ENCODE data around the gene DAGLA.
A peak's percentile ranks its signal among the peaks of the same experiment; 100 is the strongest.
"Not testable (repeated sequence)": the region's sequence is repeated elsewhere in the genome, so short reads cannot be mapped to it uniquely, and the experiment has no call there.

DAGLA gene

GRCh38 chr11:61679893-61680621 lies at the start of gene DAGLA:
DAGLA (plus strand) TSS chr11:61680391; CDS start chr11:61720156, 39,765 bp downstream.
- DNase-seq (ENCODE audit: low read depth): peak; percentile 64

DNA sequence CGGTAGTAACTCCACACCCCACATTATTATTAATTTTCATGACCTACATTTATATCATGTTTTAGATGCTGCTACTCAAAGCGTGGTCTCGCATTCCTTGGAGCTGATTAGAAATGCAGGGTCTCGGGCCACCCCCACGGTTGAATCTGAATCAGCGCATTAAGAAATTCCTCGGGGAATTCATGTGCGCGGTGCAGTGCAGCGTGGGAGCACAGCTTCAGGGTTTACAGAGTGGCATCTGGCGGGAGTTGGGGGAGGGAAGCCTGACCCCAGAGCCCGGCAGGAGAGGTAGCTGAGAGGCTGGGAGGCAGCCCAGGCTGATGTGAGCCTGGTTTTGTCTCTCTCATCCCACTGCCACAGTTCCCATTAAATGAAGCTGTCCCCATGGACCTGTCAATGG lies 48.1 kb upstream of the DAGLA start:
- no peak for DNase-seq (ENCODE audit: low read depth)

DNA sequence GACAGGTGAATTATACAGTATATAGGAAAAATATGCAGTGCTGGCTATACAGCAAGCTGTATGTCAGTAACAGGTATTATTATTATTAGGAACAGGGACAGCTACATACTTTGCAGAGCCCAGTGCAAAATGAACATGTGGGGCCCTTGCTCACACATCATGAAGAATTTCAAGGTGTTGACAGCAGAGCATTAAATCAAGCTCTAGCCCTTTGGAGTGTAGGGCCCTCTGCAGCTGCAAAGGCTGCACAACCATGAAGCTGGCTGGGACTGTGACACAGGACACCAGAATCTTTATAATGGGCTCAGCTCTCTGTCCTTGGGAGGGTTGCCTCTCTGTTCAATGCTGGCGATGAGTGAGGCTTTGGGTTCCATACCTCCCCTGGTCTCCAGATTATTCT lies 44.9 kb upstream of the DAGLA start:
- no peak for DNase-seq (ENCODE audit: low read depth)

- DNase-seq (ENCODE audit: low read depth): no peak
These were observed 44.4 kb upstream of the DAGLA start for GRCh38 chr11:61635787-61636186.

DNA sequence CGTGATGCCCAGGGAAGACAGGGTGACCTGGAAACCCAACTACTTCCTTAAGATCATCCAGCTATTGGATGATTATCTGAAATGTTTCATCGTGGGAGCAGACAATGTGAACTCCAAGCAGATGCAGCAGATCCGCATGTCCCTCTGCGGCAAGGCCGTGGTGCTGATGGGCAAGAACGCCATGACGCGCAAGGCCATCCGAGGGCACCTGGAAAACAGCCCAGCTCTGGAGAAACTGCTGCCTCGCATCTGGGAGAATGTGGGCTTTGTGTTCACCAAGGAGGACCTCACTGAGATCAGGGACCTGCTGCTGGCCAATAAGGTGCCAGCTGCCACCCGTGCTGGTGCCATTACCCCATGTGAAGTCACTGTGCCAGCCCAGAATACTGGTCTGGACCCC lies 43.5 kb upstream of the DAGLA start:
- no peak for DNase-seq (ENCODE audit: low read depth)

DNA sequence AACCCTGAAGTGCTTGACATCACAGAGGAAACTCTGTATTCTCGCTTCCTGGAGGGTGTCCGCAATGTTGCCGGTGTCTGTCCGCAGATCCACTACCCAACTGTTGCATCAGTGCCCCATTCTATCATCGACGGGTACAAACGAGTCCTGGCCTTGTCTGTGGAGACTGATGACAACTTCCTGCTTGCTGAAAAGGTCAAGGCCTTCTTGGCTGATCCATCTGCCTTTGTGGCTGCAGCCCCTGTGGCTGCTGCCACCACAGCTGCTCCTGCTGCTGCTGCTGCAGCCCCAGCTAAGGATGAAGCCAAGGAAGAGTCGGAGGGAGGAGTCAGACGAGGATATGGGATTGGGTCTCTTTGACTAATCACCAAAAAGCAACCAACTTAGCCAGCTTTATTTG lies 42.9 kb upstream of the DAGLA start:
- DNase-seq (ENCODE audit: low read depth): no peak

- peak; percentile 31 for DNase-seq (ENCODE audit: low read depth)
These were observed 40.3 kb upstream of the DAGLA start for GRCh38 chr11:61639816-61640443.

- no peak for DNase-seq (ENCODE audit: low read depth)
These were observed 38.0 kb upstream of the DAGLA start for GRCh38 chr11:61642162-61642561.

- peak; percentile 20 for DNase-seq (ENCODE audit: low read depth)
These were observed 34.9 kb upstream of the DAGLA start for GRCh38 chr11:61645179-61645868.

DNA sequence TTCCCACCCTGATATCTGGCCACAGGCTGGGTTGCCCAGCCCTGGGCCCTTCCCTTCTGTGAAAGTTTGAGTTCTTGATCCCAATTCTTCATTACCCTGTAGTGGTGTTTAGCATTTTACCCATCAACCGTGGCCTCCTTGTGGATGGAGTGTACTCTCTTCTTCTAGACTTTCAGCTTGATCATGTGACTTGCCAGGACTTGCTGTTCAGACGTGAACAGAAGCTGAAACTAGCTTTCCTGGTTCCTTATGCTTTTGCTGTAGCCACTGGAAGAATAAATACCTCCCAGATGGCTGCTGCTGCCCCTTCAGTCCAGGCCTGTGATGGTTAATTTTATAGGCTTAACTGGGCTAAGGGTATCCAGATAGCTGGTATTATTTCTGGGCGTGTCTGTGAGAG lies 32.7 kb upstream of the DAGLA start:
- DNase-seq (ENCODE audit: low read depth): no peak

DNA sequence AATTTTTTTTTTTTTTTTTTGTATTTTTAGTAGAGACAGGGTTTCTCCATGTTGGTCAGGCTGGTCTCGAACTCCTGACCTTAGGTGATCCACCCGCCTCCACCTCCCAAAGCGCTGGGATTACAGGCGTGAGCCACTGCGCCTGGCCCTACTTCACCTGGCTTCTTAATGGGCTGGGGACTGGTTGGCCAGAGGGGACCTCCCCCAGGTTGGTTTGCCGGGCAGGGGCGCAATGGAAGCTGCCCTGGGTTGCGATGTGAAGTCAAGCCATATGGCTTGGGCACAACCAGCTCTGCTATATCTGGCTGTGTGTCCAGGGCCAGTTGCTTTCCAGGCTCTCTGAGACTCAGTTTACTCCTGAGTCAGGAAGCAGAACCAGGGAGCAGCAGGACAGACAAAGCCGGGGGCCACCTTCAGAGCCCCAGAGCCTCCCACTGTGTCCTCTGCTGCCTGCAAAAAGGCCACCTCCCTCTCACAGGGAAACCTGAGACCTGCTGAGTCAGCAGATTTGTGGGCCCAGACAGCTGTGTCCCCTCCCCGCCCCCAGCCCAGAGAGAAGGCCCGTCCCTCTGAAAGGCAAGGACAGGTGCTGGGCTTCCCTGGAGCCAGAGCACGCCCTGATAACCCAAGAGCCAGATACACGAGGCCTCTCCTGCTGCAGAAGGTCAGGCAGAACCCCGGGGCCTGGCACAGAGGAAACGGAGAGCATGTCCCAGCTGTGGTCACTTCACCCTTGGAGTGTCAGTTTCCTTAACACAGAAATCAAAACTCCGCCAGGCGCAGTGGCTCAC lies 29.2 kb upstream of the DAGLA start:
- DNase-seq (ENCODE audit: low read depth): no peak

- no peak for DNase-seq (ENCODE audit: low read depth)
These were observed 28.1 kb upstream of the DAGLA start for GRCh38 chr11:61652135-61652534.

DNA sequence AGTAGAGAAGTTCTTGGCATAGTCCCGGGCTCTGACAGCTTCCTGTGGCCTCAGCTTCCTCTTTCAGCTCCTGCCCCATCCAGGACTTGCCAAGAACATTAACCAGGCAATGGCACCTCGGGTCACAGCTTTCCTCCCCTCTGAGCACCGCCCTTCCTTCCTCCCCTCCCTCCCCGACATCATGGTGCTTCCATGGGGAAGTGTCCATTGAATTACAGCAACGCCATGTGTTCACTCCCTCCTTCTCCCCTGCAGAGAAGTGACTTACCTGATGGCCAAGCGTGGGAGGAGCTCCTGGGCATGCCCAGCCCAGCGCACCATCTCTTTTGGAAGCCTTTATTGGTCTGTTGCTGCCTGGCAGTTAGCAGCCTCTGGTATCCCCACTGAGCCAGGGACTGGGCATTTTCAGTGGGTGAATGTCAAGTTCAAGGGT lies 25.8 kb upstream of the DAGLA start:
- DNase-seq (ENCODE audit: low read depth): no peak

- DNase-seq (ENCODE audit: low read depth): not testable (repeated sequence)
These were observed 24.7 kb upstream of the DAGLA start for GRCh38 chr11:61655266-61656159.

DNA sequence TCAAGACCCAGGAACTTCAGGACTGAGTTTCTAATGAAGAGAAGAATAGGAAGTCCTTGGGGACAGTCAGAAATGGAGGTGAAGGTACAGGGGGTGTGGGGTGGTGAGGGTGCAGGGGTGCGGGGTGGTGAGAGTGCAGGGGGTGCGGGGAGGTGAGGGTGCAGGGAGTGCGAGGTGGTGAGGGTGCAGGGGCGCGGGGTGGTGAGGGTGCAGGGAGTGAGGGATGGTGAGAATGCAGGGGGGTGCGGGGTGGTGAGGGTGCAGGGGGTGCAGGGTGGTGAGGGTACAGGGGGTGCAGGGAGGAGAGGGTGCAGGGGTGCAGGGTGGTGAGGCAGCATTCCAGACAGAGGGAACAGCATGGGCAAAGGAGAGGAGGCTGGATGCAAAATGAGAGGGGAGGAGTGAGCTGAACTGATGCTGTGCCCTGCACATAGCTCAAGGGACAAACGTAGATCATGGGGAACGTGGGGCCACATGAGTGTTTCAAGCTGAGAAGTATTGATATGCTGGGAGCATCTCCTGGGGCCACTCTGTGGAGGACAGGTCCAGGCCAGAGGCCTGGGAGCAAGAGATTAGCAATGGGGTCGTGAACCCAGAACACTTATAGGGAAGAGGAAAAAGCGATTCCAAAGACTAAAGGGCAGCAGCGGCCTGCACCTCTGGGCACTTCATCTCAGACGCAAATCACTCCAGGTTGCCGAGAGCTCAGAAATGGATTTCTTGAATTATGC lies 23.7 kb upstream of the DAGLA start:
- DNase-seq (ENCODE audit: low read depth): no peak

DNA sequence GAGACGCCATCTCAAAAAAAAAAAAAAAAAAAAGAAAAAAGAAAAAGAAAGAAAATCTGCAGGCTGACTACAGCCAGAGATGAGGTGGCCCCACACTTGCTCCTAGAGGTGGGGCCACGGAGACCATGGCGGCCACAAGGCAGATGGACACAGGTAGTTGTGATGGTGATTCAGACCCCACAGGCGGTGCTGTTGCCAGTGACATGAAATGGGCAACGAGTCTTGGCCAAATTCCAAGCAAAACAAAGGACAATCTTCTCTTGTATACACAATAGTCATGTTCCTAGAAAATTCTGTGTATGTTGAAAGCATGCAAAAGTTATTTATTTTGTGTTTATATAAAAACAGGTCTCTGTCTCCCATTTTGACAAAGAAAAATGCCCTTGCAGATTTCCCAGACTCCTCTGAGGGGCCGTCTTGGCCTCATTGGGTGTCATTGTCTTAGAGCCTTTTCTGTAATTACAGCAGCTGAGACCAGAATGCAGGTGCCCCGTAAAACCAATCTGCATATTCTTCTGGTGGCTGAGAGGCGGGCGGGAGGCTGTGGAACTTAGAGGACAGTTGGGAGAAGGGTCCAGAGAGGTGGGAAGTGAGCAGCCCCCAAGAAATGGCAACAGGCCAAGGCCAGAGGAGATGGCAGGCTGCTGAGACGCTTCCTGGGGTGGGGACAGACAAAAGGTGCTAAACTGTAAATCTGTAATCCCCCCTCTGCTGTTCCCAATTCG lies 22.5 kb upstream of the DAGLA start:
- no peak for DNase-seq (ENCODE audit: low read depth)

DNA sequence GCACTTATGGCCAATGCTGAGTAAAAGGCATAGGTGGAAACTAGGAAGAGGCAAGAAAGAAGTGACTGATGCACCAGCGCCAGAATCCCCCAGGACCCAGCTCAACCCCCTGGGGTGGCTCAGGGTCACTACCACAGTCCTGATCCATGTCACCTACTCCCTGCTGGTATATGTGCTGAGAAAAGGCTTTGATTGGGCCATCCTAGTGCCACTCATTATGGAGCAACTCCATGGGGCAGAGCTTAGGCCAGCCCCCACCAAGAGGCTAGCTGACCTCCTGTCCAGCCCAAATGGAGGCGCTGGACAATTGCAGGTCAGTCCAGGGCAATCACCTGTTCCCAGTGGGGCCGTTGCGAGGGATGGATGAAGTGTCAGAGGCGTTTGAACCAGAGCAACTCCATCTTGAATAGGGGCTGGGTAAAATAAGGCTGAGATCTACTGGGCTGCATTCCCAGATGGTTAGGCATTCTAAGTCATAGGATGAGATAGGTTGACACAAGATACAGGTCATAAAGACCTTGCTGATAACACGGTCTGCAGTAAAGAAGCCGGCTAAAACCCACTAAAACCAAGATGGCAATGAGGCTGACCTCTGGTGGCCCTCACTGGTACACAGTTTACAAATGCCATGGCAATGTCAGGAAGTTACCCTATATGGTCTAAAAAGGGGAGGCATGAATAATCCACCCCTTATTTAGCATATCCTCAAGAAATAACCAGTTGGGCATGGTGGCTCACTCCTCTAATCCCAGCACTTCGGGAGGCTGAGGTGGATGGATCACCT lies 20.6 kb upstream of the DAGLA start:
- no peak for DNase-seq (ENCODE audit: low read depth)

GRCh38 chr11:61660997-61661396 lies 19.2 kb upstream of the DAGLA start:
- DNase-seq (ENCODE audit: low read depth): not testable (repeated sequence)

GRCh38 chr11:61666684-61667297 lies 13.4 kb upstream of the DAGLA start:
- DNase-seq (ENCODE audit: low read depth): no peak

Data from EH (cell line).